HepG2 (cell line): ENCODE data around the gene CAPN9. TPM values are rescaled to one million over a fixed set of nuclear protein-coding genes. Genes with fewer than 3 reads are reported as not detected.
A peak's percentile ranks its signal among the peaks of the same experiment; 100 is the strongest.

Experiments
- EP300 ChIP-seq, 3 experiments: sonication (generic) in 1 of 3; formaldehyde crosslinking in 1 of 3; IDR thresholded peaks; 2 replicates each; pipeline versions ENCODE4 v1.5.1 to v1.6.1; 2011 to 2020; ENCODE audit warnings: low read depth in 2 of 3, low read length in 2 of 3, borderline replicate concordance in 1 of 3, improper control_type of control experiment in 1 of 3, mild to moderate bottlenecking in 1 of 3, missing genetic modification reagents in 1 of 3, moderate library complexity in 1 of 3
- ERF ChIP-seq: IDR thresholded peaks from 2 replicates; pipeline ENCODE4 v1.6.1; 2018; ENCODE audit warnings: missing biosample characterization, missing genetic modification reagents
- ETV5 ChIP-seq: IDR thresholded peaks from 2 replicates; pipeline ENCODE4 v1.6.1; 2018; ENCODE audit warnings: missing biosample characterization, missing genetic modification reagents, inconsistent platforms, borderline replicate concordance
- GTF3A ChIP-seq: sonication (generic); formaldehyde crosslinking; conservative IDR thresholded peaks from 2 replicates; pipeline ENCODE4 v1.4.0; 2020; ENCODE audit warnings: mild to moderate bottlenecking, missing genetic modification reagents
- MEIS2 ChIP-seq: sonication (generic); formaldehyde crosslinking; IDR thresholded peaks from 2 replicates; pipeline ENCODE4 v1.9.0; 2021; ENCODE audit warnings: mild to moderate bottlenecking, missing genetic modification reagents
- NFYC ChIP-seq: IDR thresholded peaks from 2 replicates; pipeline ENCODE4 v1.6.1; 2016; ENCODE audit warnings: missing genetic modification reagents, missing compliant biosample characterization
- PAXIP1 ChIP-seq: sonication (generic); formaldehyde crosslinking; conservative IDR thresholded peaks from 2 replicates; pipeline ENCODE4 v1.4.0; 2020; ENCODE audit warnings: mild to moderate bottlenecking, missing genetic modification reagents, moderate library complexity
- RARA ChIP-seq: IDR thresholded peaks from 2 replicates; pipeline ENCODE4 v1.6.1; 2016; ENCODE audit warnings: missing genetic modification reagents, missing compliant biosample characterization
- SMAD9 ChIP-seq: sonication (generic); formaldehyde crosslinking; IDR thresholded peaks from 2 replicates; pipeline ENCODE4 v1.5.1; 2020; ENCODE audit warnings: mild to moderate bottlenecking, missing genetic modification reagents
- SOX13 ChIP-seq, 3 experiments: fragments of 450-650 bp in 1 of 3; sonication (generic) in 1 of 3; formaldehyde crosslinking in 1 of 3; IDR thresholded peaks in 2 of 3; conservative IDR thresholded peaks in 1 of 3; 2 replicates each; pipeline versions ENCODE4 v1.5.0 to v1.6.1; 2016 to 2020; ENCODE audit warnings: antibody characterized with exemption in 1 of 3, mild to moderate bottlenecking in 1 of 3, missing compliant biosample characterization in 1 of 3, missing genetic modification reagents in 1 of 3, moderate library complexity in 1 of 3
- SPEN ChIP-seq: sonication (generic); formaldehyde crosslinking; IDR thresholded peaks from 2 replicates; pipeline ENCODE4 v1.5.1; 2020; ENCODE audit warnings: low read depth, mild to moderate bottlenecking, missing genetic modification reagents
- TCF12 ChIP-seq, 2 experiments: fragments of 450-650 bp in 1 of 2; sonication (generic) in 1 of 2; formaldehyde crosslinking in 1 of 2; IDR thresholded peaks; 2 replicates each; pipeline versions ENCODE4 v1.6.1 to v1.8.0; 2017 to 2022; ENCODE audit warnings: antibody characterized with exemption in 1 of 2, mild to moderate bottlenecking in 1 of 2, missing genetic modification reagents in 1 of 2, moderate library complexity in 1 of 2
- TFAP4 ChIP-seq: sonication (generic); IDR thresholded peaks from 2 replicates; pipeline ENCODE4 v1.6.1; 2016; ENCODE audit warnings: low read depth, borderline replicate concordance
- THAP11 ChIP-seq: IDR thresholded peaks from 2 replicates; pipeline ENCODE4 v1.6.1; 2016; ENCODE audit warnings: missing biosample characterization, missing genetic modification reagents
- XBP1 ChIP-seq: sonication (generic); formaldehyde crosslinking; IDR thresholded peaks from 2 replicates; pipeline ENCODE4 v1.5.0; 2020; ENCODE audit warnings: missing genetic modification reagents
- ZNF430 ChIP-seq: sonication (generic); formaldehyde crosslinking; IDR thresholded peaks from 2 replicates; pipeline ENCODE4 v1.9.0; 2021; ENCODE audit warnings: mild to moderate bottlenecking, missing genetic modification reagents
- ZNF432 ChIP-seq: sonication (generic); formaldehyde crosslinking; IDR thresholded peaks from 2 replicates; pipeline ENCODE4 v1.5.0; 2020; ENCODE audit warnings: missing genetic modification reagents, mild to moderate bottlenecking, borderline replicate concordance
- ZNF501 ChIP-seq: sonication (generic); formaldehyde crosslinking; IDR thresholded peaks from 2 replicates; pipeline ENCODE4 v1.5.1; 2020; ENCODE audit warnings: mild to moderate bottlenecking, moderate library complexity, missing genetic modification reagents
- ZNF710 ChIP-seq: sonication (generic); formaldehyde crosslinking; IDR thresholded peaks from 2 replicates; pipeline ENCODE4 v1.5.0; 2020; ENCODE audit warnings: mild to moderate bottlenecking, missing genetic modification reagents, borderline replicate concordance
- ZNF780A ChIP-seq: sonication (generic); formaldehyde crosslinking; IDR thresholded peaks from 2 replicates; pipeline ENCODE4 v1.8.0; 2022; ENCODE audit warnings: mild to moderate bottlenecking, missing genetic modification reagents, moderate library complexity
- ZNF883 ChIP-seq: sonication (generic); formaldehyde crosslinking; IDR thresholded peaks from 2 replicates; pipeline ENCODE4 v1.5.1; 2020; ENCODE audit warnings: mild to moderate bottlenecking, missing genetic modification reagents; ENCODE audit errors: not compliant biosample characterization
- polyA plus RNA-seq, 8 experiments: library from polyadenylated mRNA; depleted of rRNA in 3 of 8; stranded (reverse) in 7 of 8; unstranded in 1 of 8; fragments of >200 nt; fragmentation: Illumina TruSeq in 4 of 8; extraction: Trizol in 4 of 8; gene quantifications; 2 replicates each; pipeline versions ENCODE4 v1.2.1 to v1.2.3, GENCODE V29; 2011 to 2016; ENCODE audit warnings: low read depth in 4 of 8, missing spikeins in 1 of 8, mixed read lengths in 1 of 8; ENCODE audit not compliant: insufficient read depth in 1 of 8
- total RNA-seq, 5 experiments: library from RNA; depleted of rRNA; stranded (reverse); fragments of >200 nt; fragmentation: Illumina TruSeq; extraction: Trizol; gene quantifications; 2 replicates each; pipeline ENCODE4 v1.2.3, GENCODE V29; 2016; ENCODE audit warnings: low read depth in 1 of 5

Gene CAPN9
- total and polyA plus RNA-seq, 2 of the 13 experiments (the other 11 are each of a cell fraction or from before 2014, with no cell fraction given), result 0.04 to 0.31 TPM

- peak; percentile 100 for TF ChIP-seq PAXIP1 (CRISPR knock-in tag)
- TF ChIP-seq RARA (CRISPR knock-in tag), result peak; percentile 99
- TF ChIP-seq MEIS2 (CRISPR knock-in tag), result peak; percentile 77
- TF ChIP-seq ZNF710 (CRISPR knock-in tag), result peak; percentile 96
- peak; percentile 54; the same call in 1 of the 2 replicates for TF ChIP-seq SOX13 (IDR thresholded peaks at IDR 0.05)
- TF ChIP-seq SOX13 (CRISPR knock-in tag; conservative IDR thresholded peaks at IDR 0.05 in 1 of 2, IDR thresholded peaks at IDR 0.05 in 1 of 2), result peak in 1 of 2 experiments; percentile 89; a peak in 2 of 4 replicates
- peak; percentile 79 for TF ChIP-seq THAP11 (CRISPR knock-in tag)
- no peak for TF ChIP-seq TCF12 (IDR thresholded peaks at IDR 0.05)
- TF ChIP-seq TCF12 (CRISPR knock-in tag; IDR thresholded peaks at IDR 0.05), result peak; percentile 99
- no peak for TF ChIP-seq ZNF432 (CRISPR knock-in tag)
- TF ChIP-seq NFYC (CRISPR knock-in tag), result no peak; the same call in 1 of the 2 replicates
- TF ChIP-seq ZNF780A, result peak; percentile 26; the same call in 1 of the 2 replicates
- TF ChIP-seq GTF3A (CRISPR knock-in tag), result 0 out of 2 replicates have a peak, but pooled peaks have one; percentile 81
- TF ChIP-seq ZNF430 (CRISPR knock-in tag), result peak; percentile 93
- no peak for TF ChIP-seq XBP1 (CRISPR knock-in tag)
- no peak for TF ChIP-seq ZNF883 (CRISPR knock-in tag)
- no peak for TF ChIP-seq SMAD9 (CRISPR knock-in tag)
- peak; percentile 91 for TF ChIP-seq ERF (CRISPR knock-in tag)
- peak; percentile 76 to 95; a peak in 3 of 4 replicates for TF ChIP-seq EP300 (IDR thresholded peaks at IDR 0.05; ENCODE audit: low read depth in 2 of 2, low read length in 2 of 2)
- TF ChIP-seq EP300 (CRISPR knock-in tag; IDR thresholded peaks at IDR 0.05; ENCODE audit: borderline replicate concordance), result peak; percentile 91
- peak; percentile 94; the same call in 1 of the 2 replicates for TF ChIP-seq SPEN
- peak; percentile 97 for TF ChIP-seq ETV5 (CRISPR knock-in tag)
- peak; percentile 80 for TF ChIP-seq TFAP4
- TF ChIP-seq ZNF501 (CRISPR knock-in tag), result peak; percentile 49; the same call in 1 of the 2 replicates
These were observed 33.0 kb upstream of the CAPN9 start, which contains the start of gene AGT (continued) for GRCh38 chr1:230713915-230714764.
